T-helper 2 cell treated with Interferon-gamma antibody and Interleukin-4, amounts not matched to agents 100 ng/mL and 5 ng/mL, for 36 hours (primary cell): Measurements from ENCODE around the gene TPD52L2. TPM values are rescaled to one million over a fixed set of nuclear protein-coding genes. Genes with fewer than 3 reads are reported as not detected.
"Not testable (repeated sequence)": the region's sequence is repeated elsewhere in the genome, so short reads cannot be mapped to it uniquely, and the experiment has no call there.

Experiments
- intact Hi-C: fragments of 100-400 bp; cut with micrococcal nuclease; formaldehyde crosslinking; loops from one replicate; pipeline ENCODE4 v1.15.1; 2023
- total RNA-seq: library from RNA; stranded (reverse); gene quantifications from 2 replicates; pipeline ENCODE4 v1.2.3, GENCODE V29; 2022

TPD52L2 gene
- total RNA-seq, 1 donor from 2014 or later = 46.4 TPM

DNA sequence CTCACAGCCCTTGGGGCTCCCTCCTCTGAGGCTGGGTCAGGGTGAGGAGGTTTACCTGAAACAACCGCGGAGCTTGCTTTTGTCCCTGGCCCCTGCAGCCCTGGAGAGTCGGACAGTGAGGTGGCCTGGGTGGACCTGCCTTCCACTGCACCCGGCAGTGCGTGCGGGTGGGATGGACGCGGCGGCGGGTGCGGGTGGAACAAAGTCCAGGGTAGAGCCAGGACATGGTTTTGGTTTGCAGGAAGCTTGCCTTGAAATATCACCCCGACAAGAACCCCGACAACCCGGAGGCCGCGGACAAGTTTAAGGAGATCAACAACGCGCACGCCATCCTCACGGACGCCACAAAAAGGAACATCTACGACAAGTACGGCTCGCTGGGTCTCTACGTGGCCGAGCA is 64.0 kb downstream of the TPD52L2 start:
- intact Hi-C loops = no loop called here

DNA sequence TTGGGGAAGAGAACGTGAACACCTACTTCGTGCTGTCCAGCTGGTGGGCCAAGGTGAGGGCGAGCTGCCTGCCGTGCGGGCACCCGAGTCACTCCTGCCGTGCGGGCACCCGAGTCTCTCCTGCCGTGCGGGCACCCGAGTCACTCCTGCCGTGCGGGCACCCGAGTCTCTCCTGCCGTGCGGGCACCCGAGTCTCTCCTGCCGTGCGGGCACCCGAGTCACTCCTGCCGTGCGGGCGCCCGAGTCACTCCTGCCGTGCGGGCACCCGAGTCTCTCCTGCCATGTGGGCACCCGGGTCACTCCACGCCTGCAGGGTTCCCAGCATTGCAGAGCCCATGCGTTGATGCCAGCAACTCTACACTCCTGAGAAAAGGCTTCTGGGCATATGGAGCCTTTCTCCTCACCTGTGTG is 64.4 kb downstream of the TPD52L2 start:
- intact Hi-C loops = not testable (repeated sequence)

DNA sequence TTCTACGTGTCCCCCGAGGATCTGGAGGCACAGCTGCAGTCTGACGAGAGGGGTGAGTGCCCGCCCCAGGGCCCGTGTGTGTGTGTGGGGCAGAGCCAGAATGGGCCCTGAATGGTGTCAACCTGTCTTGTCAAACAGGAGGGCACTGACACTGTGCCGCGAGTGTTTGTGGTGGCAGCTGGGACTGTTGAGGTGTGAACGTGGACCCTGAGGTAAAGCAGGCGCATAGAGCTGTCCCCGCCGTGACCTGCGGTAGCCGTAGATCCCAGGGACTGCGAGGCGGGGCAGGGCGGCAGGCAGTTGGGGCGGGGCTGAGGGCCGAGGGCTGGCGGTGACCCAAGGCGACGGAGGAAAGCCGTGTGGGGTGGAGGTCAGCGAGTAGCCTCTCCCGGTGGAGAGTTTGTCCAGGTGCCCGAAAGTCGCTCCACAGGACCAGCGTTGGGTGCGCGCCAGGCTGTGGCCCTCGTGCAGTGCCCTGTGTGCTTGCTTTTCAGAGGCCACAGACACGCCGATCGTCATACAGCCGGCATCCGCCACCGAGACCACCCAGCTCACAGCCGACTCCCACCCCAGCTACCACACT is 66.0 kb downstream of the TPD52L2 start:
- intact Hi-C loops = no loop called here

DNA sequence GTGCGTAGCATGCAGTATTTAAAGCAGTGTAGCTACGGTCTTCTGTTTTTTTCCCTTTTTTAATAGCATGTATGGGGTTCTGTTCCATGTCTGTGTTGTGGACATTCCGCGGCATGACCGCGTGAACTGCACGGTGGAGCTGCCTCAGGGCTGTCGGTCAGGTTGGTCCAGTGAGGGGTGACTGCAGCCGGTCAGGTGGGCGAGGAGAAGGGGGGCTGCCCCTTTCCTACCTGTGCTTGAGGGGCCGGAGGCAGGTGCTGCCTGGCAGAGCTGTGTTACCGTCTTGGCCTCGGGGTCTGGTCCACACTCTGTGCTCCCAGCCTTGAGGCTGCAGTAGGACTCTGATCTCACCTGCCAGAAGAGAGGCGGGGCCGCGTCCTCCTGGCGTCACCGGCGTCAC is 66.7 kb downstream of the TPD52L2 start:
- intact Hi-C loops = no loop called here

DNA sequence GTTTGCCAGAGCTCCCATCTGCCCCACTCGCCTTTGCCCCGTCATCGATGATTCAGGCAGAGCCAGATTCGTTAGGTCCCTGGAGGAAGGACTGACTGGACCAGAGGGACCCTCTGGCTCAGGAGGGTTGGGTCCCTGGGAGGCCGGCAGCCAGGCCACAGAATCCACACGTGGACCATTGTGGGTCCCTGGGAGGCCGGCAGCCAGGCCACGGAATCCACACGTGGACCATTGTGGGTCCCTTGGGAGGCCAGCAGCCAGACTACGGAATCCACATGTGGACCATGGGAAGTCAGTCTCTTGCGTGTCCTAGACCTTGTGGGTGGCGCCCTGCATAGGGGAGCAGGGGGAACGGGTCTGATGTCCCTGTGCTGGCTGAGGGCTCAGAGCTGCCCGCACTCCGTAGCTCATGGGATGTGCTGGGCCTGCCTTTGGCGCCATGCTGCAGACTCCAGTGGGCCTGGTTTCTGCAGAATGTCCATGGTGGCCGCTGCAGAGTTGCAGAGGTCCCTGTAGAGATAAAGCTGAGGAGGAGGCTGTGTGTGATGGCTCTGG is 67.6 kb downstream of the TPD52L2 start:
- intact Hi-C loops = no loop called here

DNA sequence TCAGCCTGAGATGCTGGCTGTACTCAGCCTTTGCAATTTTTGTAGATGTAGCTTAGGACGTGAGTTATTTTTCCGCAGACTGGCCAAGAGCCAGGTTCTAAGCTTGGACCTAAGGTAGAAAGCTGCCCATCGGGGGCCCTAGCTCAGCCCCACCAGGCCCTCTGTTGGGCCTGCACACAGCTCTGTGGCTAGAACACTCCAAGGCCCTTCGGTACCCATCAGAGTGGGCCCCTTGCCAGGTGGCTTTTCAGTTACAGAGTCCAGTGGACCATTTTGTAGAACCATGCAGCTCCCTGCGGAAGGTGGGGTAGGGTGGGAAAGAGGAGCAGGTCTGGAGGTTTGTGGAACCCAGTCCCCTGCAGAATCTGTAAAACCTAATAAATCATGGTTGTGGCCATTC is 68.6 kb downstream of the TPD52L2 start:
- intact Hi-C loops = no loop called here

DNA sequence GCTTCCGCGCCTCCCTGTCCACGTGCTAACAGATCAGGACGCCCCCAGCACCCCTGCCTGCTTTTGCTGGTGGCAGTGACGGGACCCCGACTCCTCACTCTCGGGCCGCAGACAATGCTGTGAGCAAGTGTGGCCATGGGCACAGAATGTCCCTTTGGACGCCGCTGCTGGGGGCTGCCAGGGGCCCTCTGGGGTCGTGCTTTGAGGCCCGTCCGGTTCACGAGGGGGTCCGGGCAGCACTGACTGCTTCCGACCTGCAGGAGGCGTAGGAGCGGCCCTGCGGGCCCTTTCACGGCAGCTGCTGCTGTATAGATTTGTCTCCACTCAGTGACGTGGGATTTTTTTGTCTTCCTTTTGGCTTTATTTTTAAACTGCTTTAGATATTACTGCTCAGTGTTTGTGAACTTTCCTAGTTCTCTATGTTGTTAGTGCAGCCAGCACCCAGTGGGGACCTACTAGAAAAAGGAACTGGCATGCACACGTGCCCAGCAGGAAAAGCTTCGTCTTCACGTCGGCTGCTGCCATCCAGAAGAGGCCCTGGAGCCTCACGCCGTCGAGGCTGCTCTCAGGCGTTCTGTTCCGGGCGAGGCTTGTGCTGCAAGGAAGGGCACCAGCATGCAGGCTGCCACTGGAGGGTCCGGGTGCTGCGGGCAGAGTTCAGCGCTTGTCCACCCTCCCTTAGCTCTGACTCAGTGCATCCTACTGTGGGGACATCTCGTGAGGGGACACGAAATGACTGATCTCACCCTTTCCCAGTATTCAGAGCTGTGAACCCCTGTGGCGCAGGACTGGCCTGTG is 69.4 kb downstream of the TPD52L2 start:
- intact Hi-C loops = no loop called here

DNA sequence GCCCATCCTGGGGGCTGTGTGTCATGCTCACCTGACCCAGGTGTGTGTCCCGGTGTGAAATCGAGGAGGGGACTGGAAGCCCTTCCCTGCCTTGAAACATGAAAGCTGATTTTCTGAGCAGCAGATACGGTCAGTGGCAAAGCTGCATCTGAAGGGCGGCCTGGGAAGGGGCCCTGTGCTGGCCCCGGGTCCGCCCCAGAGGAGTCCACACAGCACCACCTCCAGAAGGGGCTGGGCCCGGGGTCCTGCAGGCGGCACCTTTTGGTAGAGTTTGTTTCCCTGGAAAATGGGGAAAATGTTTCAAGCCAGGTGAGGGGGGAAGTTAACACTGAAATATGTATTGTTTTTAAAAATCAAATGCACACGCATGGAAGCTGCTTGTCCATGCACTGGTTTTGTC is 70.4 kb downstream of the TPD52L2 start:
- intact Hi-C loops = no loop called here

DNA sequence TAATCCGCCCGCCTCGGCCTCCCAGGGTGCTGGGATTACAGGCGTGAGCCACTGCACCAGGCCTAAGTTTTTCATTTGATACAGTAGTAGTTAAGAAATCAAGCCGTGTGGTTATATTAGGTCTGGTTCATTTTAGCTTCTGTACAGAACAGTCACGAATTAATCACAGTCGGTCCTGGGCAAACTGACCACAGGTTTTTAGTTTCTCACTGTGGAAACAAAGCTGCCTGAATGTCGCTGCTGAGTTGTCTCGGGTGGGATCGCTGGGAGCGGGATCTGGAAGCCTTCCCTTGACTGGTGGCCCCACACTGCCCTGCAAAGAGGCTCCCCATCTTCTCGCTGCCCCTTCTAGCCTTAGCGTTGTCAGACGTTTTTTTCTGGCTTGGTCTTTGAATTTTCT is 72.5 kb downstream of the TPD52L2 start:
- intact Hi-C loops = no loop called here

DNA sequence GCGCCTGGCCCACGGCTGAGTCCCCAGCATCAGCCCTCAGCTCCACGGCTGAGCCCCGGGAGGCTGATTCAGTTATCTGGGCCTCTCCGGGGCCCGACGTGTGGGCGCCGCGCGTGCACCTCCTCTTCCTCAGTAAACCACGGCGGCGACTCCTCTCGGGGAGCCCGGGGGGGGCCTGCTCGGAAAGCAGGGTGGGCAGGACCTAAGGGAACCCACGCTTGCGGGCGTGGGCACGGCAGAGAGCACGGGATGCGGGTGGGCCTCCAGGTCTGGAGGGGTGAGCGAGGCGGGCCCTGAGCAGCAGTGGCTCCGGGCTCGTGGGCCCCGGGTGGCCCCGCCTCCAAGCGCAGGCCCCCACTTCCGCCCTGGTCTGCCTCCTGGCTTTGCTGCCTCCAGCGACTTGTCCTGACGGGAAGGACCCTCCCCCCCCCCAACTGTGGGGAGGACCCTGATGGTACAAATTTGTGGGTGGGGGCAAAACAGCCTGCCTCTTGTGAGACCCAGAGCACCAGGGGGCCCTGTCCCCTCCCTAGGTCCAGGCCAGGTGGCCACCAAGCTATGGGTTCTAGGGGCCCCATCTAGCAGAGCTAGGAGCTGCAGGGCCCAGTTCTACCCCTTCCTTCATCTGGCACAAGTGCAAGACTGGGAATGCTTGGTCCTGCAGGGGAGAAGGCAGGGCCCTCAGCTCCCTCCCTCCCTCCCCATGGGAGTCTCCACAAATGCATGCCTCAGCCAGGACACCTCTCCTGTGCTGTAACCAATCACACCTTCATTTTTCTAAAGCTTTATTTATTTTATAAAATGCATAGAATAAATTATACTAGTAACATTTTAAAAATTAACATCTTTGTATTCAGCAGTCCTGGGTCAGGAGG is 74.2 kb downstream of the TPD52L2 start:
- intact Hi-C loops = no loop called here

DNA sequence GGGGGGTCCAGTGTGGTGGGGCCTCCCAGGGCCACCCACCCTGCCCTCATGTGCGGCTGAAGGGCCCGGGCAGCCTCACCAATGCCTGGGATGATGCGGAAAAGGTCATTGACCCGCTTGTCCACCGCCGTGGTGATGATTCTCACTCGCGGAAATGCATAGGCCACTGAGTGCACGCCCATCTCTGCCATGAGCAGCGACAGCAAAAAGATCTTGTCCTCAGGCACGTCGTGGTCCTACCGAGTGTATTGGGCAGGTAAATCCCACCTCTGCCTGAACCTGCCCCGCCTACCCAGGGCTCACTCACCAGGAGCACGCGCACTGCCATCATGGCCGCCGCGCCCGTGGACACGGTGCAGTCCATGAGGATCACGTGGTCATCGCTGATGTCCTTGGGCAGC is 75.0 kb downstream of the TPD52L2 start:
- intact Hi-C loops = loop anchor here (2.0 kb wide), 1 partner anchor 45 kb away; the partner anchor contains the start of gene DNAJC5

DNA sequence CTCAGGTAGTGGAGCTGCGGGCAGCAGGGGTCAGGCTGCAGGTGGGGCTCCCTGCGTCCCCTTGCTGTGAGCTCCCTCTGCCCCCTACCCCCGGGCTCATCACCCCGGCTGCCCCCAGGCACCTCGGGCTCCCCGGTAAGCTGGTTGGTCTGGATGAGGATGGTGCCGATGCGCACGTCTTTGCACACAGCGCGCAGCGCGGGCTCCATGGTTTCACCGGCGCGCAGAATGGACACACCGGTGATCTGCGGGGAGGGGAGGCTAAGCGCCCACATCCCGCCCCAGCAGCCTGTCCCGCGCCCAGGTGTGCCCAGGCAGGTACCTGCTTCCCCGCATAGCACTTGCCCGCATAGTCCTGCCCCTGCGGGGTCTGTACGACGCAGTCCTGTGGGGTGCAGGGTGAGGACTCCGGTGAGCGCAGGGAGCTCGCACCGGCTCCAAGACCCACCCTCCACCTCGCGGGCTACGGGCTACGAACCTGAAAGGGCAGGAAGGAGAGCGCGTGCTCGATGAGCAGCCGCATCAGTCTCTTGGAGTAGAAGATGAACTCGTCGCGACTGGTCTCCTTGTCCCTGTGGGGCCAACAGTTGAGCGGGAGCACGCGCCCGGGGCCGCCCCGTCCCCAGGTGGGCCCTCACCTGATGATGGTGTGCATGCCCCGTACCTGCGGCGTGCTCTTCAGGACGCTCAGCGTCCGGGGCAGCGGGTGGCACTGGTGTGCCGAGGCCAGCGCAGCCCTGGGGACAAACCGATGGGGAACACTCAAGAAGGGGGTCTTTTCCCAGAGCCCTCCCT is 75.6 kb downstream of the TPD52L2 start:
- intact Hi-C loops = loop anchor here (2.0 kb wide), 1 partner anchor 46 kb away; the partner anchor contains the start of gene DNAJC5

Other genes with a start within 250 kb of the TPD52L2 start
- gene GMEB2, start 238.2 kb upstream of the TPD52L2 start, total RNA-seq = 16.3 and 17.4 TPM in 2 replicates
- gene STMN3, start 211.8 kb upstream of the TPD52L2 start, total RNA-seq = 25.9 and 27.3 TPM in 2 replicates
- gene RTEL1, start 207.0 kb upstream of the TPD52L2 start, total RNA-seq = 49.5 and 52.4 TPM in 2 replicates
- gene TNFRSF6B, start 168.6 kb upstream of the TPD52L2 start, total RNA-seq = not detected in 2 replicates
- gene ARFRP1, start 157.3 kb upstream of the TPD52L2 start, total RNA-seq = 63.3 and 66.8 TPM in 2 replicates
- 41.6 and 44.2 TPM in 2 replicates for gene ZGPAT, start 157.2 kb upstream of the TPD52L2 start, total RNA-seq
- gene LIME1, start 128.6 kb upstream of the TPD52L2 start, total RNA-seq = 185 and 193 TPM in 2 replicates
- 102 and 113 TPM in 2 replicates for gene SLC2A4RG, start 125.5 kb upstream of the TPD52L2 start, total RNA-seq
- 0.16 and 0.32 TPM in 2 replicates for gene ZBTB46, start 34.0 kb upstream of the TPD52L2 start, total RNA-seq
- not detected in 2 replicates for gene ABHD16B, start 3.8 kb upstream of the TPD52L2 start, total RNA-seq
- 50.4 and 53.8 TPM in 2 replicates for gene DNAJC5, start 29.9 kb downstream of the TPD52L2 start, total RNA-seq
- 46.3 and 47.7 TPM in 2 replicates for gene UCKL1, start 91.1 kb downstream of the TPD52L2 start, total RNA-seq
- gene ZNF512B, start 104.7 kb downstream of the TPD52L2 start, total RNA-seq = 25.8 and 26.9 TPM in 2 replicates
- gene SAMD10, start 114.4 kb downstream of the TPD52L2 start, total RNA-seq = 21.8 TPM in 2 replicates
- 69.3 and 69.4 TPM in 2 replicates for gene PRPF6, start 115.9 kb downstream of the TPD52L2 start, total RNA-seq
- 4.9 and 5.3 TPM in 2 replicates for gene C20orf204, start 170.9 kb downstream of the TPD52L2 start, total RNA-seq
- gene SOX18, start 184.4 kb downstream of the TPD52L2 start, total RNA-seq = 0.68 and 0.75 TPM in 2 replicates
- 60.8 and 61.5 TPM in 2 replicates for gene TCEA2, start 197.9 kb downstream of the TPD52L2 start, total RNA-seq
- 96.3 and 97.6 TPM in 2 replicates for gene RGS19, start 214.2 kb downstream of the TPD52L2 start, total RNA-seq
- 0.70 and 0.89 TPM in 2 replicates for gene OPRL1, start 214.8 kb downstream of the TPD52L2 start, total RNA-seq
- gene LKAAEAR1, start 219.1 kb downstream of the TPD52L2 start, total RNA-seq = 0.34 TPM in 1 of 2 replicates, not detected in the other
- not detected in 2 replicates for gene NPBWR2, start 242.3 kb downstream of the TPD52L2 start, total RNA-seq